Measurements from ENCODE around the gene OR4X2. TPM values are rescaled to one million over a fixed set of nuclear protein-coding genes. Genes with fewer than 3 reads are reported as not detected.
"Not testable (repeated sequence)": the region's sequence is repeated elsewhere in the genome, so short reads cannot be mapped to it uniquely, and the experiment has no call there.

The OR4X2 gene, protein sequence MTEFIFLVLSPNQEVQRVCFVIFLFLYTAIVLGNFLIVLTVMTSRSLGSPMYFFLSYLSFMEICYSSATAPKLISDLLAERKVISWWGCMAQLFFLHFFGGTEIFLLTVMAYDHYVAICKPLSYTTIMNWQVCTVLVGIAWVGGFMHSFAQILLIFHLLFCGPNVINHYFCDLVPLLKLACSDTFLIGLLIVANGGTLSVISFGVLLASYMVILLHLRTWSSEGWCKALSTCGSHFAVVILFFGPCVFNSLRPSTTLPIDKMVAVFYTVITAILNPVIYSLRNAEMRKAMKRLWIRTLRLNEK
- not detected for total RNA-seq

DNA sequence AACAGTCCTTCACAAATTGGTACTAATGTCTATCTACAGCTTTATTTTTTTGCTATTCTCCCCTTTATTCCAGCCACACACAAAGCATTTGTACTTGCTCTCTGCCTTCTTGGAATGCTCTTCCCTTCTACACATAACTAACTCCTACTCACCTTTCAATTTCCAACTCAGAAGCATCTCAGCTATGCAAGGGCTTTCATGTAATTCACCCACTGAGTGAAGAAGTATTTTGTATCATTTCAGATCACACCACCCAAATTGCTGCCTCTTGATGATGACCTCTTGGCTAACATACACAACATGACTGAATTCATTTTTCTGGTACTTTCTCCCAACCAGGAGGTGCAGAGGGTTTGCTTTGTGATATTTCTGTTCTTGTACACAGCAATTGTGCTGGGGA lies at the start of gene OR4X2:
Gene OR4X2, plus strand, starts transcription at position 301 of the 400 bp plus-strand sequence. Its CDS starts 0 bp downstream, at position 301.
- DNase-seq (ENCODE audit: low spot score), result no peak

DNA sequence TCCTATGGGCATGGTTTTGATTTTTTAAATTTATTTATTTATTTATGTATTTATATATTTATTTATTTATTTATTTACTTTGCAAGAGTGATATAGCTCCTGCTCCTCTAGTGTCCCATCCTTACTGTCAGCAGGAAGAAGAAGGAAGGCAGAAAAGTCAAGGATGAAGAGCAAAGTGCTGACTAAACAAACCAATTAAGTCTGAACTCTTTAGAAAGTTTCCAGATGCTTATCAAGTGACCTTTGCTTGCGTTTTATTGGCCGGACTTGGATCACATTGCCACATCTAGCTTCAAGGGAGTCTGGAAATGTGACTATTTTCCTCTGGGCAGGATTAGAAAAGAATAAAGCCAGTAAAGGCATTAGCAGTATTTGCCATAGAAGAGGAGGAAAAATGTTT lies 37.0 kb upstream of the OR4X2 start:
- no peak for DNase-seq (ENCODE audit: low spot score)

DNA sequence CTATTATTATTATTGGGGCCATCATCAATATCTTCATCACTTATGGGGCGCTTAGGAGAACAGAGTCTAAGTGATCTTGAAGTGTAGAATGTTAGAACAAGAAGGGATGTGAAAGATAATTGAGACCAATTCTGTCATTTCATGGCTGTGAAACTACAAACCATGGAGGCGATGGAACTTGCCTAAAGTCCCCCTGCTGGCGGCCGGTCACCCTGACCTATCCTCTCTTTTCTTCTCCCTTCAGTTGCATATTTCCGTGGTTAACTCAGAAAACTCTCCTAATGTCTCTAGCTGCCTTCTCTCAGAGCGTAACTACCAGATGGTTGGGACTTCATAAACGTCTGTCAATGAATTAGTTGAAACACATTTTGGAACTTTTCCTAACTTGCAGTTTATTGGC lies 34.9 kb upstream of the OR4X2 start:
- no peak for DNase-seq (ENCODE audit: low spot score)

GRCh38 chr11:48216510-48216909 lies 28.4 kb upstream of the OR4X2 start, which contains the start of gene OR4B1:
Gene OR4B1 (plus strand): TSS chr11:48216810. CDS start chr11:48216810, 0 bp downstream.
- DNase-seq (ENCODE audit: low spot score), result no peak

GRCh38 chr11:48228761-48229160 lies 16.1 kb upstream of the OR4X2 start:
- no peak for DNase-seq (ENCODE audit: low spot score)

DNA sequence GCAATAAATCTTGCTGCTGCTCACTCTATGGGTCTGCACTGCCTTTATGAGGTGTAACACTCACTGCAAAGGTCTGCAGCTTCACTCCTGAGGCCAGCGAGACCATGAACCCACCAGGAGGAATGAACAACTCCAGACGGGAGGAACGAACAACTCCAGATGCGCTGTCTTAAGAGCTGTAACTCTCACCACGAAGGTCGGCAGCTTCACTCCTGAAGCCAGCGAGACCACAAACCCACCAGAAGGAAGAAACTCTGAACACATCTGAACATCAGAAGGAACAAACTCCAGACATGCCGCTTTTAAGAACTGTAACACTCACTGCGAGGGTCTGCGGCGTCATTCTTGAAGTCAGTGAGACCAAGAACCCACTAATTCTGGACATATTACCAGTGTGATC lies 14.8 kb upstream of the OR4X2 start:
- DNase-seq (ENCODE audit: low spot score), result not testable (repeated sequence)

- DNase-seq (ENCODE audit: low spot score), result no peak
These were observed 7.2 kb upstream of the OR4X2 start for GRCh38 chr11:48237727-48238126.

DNA sequence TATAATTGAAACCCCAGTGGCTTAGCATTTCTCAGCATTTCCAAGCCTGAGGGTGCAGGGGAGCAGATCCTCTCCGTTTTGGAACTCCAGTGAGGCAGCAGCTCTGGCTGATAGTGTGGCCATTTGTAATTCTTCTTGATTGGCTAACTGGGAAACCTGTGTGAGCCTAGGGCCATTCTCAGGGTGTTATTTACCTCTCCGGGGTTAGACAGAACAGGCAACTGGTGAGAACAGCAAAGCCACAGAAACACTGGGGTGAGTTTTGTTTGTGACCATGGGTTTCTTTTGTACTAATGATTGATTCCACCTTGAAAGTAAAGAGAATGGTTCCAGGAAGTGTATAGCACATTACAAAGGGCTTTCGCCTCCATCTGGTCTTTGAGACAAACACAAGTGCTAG lies 2.4 kb upstream of the OR4X2 start:
- DNase-seq (ENCODE audit: low spot score), result no peak

DNA sequence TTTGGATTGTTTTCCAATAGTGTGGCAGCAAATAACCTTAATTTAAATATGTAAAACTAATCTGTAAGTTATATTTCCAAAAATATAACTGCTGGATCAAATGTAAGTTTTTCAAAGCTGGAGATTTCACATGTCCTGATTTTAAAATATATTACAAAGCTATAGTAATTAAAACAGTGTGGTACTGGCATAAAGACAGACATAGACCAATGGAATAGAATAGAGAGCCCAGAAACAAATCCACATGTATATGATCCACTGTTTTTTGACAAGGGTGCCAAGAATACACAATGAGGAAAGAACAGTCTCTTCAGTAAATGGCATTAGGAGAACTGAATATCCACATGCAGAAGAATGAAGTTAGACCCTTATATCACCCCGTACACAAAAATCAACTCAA lies 4.0 kb downstream of the OR4X2 start:
- no peak for DNase-seq (ENCODE audit: low spot score)

DNA sequence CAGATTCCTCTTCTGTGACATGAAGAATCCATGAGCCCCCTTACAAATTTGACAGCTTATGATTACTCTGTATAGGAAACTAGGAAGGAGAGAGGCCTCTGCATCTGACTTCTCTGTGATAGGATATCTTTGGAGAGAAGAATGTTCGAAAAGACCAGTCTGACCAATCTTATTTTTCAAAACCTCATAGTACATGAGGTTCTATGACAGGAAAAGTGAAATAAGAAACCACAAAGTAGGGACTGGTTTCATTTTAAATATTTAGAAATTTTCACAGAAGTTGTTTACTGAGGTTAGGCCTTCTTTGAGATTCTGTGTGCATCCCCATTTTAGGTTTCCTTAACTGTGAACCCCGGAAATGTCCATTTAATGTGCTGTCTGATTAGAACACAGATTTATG lies 16.7 kb downstream of the OR4X2 start:
- no peak for DNase-seq (ENCODE audit: low spot score)

DNA sequence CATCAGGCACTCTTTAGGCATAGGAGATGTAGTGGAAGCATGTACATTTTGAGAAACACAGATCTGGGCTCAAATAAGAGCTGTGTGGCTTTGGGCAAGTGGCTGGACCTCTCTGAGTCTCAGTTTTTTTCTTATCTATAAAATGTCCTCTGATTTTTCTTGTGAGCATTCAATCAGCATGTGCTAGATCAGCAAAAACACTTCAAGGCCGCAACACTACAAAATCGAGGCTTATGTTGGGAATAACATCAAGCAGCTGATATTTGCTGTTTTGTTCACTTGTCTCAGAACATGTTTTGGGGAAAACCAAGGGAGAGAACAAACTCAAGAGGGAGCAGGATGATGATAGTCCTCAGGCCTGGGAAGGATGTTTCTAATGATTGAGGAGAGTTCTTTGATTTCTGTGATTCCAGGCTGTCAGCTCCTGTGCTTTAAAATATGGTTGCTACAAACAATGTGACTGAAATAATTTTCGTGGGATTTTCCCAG lies 18.6 kb downstream of the OR4X2 start, which contains the start of gene OR4X1:
Gene OR4X1, plus strand, starts transcription at position 439 of the 489 bp plus-strand sequence. Its CDS starts 0 bp downstream, at position 439.
- no peak for DNase-seq (ENCODE audit: low spot score)

- no peak for DNase-seq (ENCODE audit: low spot score)
These were observed 25.7 kb downstream of the OR4X2 start for GRCh38 chr11:48270621-48271020.

DNA sequence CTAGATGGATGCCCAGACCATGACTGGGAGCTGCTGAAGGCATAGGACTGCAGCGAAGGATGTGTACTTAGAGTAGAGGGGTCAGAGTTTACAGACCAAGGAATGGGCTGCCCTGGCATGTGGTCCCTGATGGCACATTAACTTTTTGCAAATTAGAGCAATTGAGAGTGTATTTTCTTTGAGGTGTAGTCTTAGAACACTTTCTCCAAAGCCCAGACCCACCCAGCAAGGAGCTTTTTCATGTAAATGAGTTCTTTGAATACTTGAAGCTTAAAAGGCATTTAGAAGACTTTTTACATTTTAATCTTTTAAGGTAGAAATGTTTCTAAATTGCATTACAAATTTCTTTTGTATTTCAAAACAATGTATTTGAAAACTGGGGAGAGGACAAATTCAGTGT lies 27.7 kb downstream of the OR4X2 start:
- DNase-seq (ENCODE audit: low spot score), result no peak

Other genes with a start within 250 kb of the OR4X2 start
- not detected for gene OR4B1, start 28.3 kb upstream of the OR4X2 start, total RNA-seq
- not detected for gene OR4X1, start 18.8 kb downstream of the OR4X2 start, total RNA-seq
- not detected for gene OR4S1, start 61.1 kb downstream of the OR4X2 start, total RNA-seq
- not detected for gene OR4C3, start 79.8 kb downstream of the OR4X2 start, total RNA-seq
- gene OR4C5, start 121.4 kb downstream of the OR4X2 start, total RNA-seq, result not detected
- gene OR4A47, start 243.7 kb downstream of the OR4X2 start, total RNA-seq, result not detected